Esophagus squamous epithelium (tissue), 5 donors: Measurements from ENCODE around the gene FXYD6. TPM values are rescaled to one million over a fixed set of nuclear protein-coding genes. Genes with fewer than 3 reads are reported as not detected.

Experiments used
- DNase-seq: peaks from one replicate; lab custom pipeline; 2025; lab: John Stamatoyannopoulos, UW
- H3K27ac ChIP-seq, 4 donors: fragments of 200-600 bp; sonication (generic); one replicate each; pipeline ENCODE4 v1.5.1; 2016 to 2019; ENCODE audit warnings: mild to moderate bottlenecking in 1 of 4
- H3K27me3 ChIP-seq, 4 donors: fragments of 200-600 bp; sonication (generic); 1 replicate in 3 of 4; 2 replicates in 1 of 4; pipeline versions ENCODE4 v1.5.1 to v1.6.0; 2017 to 2021; ENCODE audit warnings: antibody characterized with exemption in 1 of 4
- H3K36me3 ChIP-seq, 3 donors: fragments of 200-600 bp; sonication (generic); one replicate each; pipeline ENCODE4 v1.5.1; 2016 to 2019
- H3K4me1 ChIP-seq, 3 donors: fragments of 200-600 bp; sonication (generic); one replicate each; pipeline ENCODE4 v1.5.1; 2017 to 2019
- H3K4me3 ChIP-seq, 4 donors: fragments of 200-600 bp; sonication (generic); 1 replicate in 3 of 4; 2 replicates in 1 of 4; pipeline ENCODE4 v1.5.1; 2016 to 2019; ENCODE audit warnings: mild to moderate bottlenecking in 2 of 4, moderate library complexity in 1 of 4
- H3K9me3 ChIP-seq, 3 donors: fragments of 200-600 bp; sonication (generic); one replicate each; pipeline ENCODE4 v1.5.1; 2016 to 2019
- CTCF ChIP-seq, 6 experiments: fragments of 450-650 bp in 4 of 6; fragments of 200-600 bp in 2 of 6; sonication (generic) in 2 of 6; IDR thresholded peaks; one replicate each; pipeline ENCODE4 v1.5.1; 2016 to 2019; ENCODE audit warnings: antibody characterized with exemption in 6 of 6, mild to moderate bottlenecking in 4 of 6, moderate library complexity in 4 of 6
- POLR2A ChIP-seq, 4 donors: fragments of 450-650 bp; IDR thresholded peaks; one replicate each; pipeline ENCODE4 v1.6.1; 2017; ENCODE audit warnings: antibody characterized with exemption in 4 of 4, mild to moderate bottlenecking in 4 of 4, moderate library complexity in 3 of 4
- WGBS, 2 donors: methylation state at CpG; one replicate each; pipeline ENCODE4 v1.1.5; 2018; 5-methylcytosine and 5-hydroxymethylcytosine counted together
- intact Hi-C: fragments of 100-400 bp; cut with DNase I; formaldehyde crosslinking; loops from one replicate; pipeline ENCODE4 v1.15.0; 2022
- total RNA-seq, 4 donors: library from RNA; depleted of rRNA; stranded (reverse); fragments of >200 nt; gene quantifications; one replicate each; pipeline ENCODE4 v1.1.0, GENCODE V29; 2016
- donor health status: DM: yes; HTN: yes; CAD: no.

FXYD6 gene
- total RNA-seq, 4 donors from 2014 or later = 0.61 to 27.7 (median 2.1) TPM

DNA sequence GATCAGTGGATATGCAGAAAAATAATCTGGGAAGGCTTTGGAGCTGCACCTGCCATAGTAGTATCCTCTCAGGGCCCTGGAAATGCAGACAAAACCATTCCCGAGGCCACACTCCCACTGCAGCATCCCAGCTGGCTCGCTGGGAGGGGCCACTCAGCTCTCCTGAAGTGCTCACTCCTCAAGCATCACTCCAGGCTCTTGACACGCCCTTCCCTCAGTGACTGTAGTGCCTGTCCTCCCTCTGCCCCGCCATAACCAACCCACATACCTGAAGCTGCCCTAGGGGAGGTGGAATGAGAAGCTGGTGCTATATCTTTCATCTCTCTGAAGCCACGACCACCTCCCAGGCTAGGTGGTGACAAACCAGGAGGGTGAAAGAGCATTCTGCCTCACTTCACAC is 84.2 kb downstream of the FXYD6 start:
- Histone ChIP-seq H3K27me3 (peaks cover 9 to 94% (median 17%) of the 10 kb centered on the region in 4 donors), H3K27ac (no peak overlapping the region), H3K36me3 (no peaks in the 10 kb centered on the region), H3K4me1 (peaks cover 11 to 24% (median 20%) of the 10 kb centered on the region in 3 donors), H3K9me3 (no peaks in the 10 kb centered on the region), H3K4me3 (no peak overlapping the region)
- DNase-seq = no peak
- TF ChIP-seq POLR2A (IDR thresholded peaks at IDR 0.05) = no peak
- TF ChIP-seq CTCF (IDR thresholded peaks at IDR 0.05) = no peak
- intact Hi-C loops = no loop called here
- 53 to 68% methylated on average over 2 to 3 of the region's 5 CpGs for WGBS, 2 donors

DNA sequence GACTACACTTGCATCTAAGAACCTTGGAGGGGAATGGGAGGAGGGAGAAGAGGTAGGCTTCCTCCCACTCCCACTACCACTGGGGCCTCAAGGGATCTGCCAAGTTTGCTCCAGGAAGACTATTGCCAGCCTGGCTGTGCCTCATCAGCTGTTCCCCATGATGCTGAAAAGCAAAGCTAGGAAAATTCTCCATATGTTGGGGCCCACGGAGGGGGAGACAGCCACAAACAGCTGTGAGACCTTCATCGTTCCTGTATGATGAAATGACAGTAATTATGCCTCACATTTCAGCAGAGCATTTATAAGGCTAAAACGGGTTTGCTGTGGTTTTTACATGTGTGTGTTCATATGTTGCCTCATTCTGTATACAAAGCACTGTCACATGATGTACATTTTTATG is 86.2 kb downstream of the FXYD6 start:
- no peak for TF ChIP-seq POLR2A (IDR thresholded peaks at IDR 0.05)
- TF ChIP-seq CTCF (IDR thresholded peaks at IDR 0.05) = no peak
- 41 to 59% methylated on average over 3 of the region's 3 CpGs for WGBS, 2 donors
- DNase-seq = no peak

GRCh38 chr11:117789241-117789640 is 87.2 kb downstream of the FXYD6 start:
- no peak overlapping the region for H3K4me3 ChIP-seq
- intact Hi-C loops = no loop called here
- TF ChIP-seq CTCF (IDR thresholded peaks at IDR 0.05) (no peak), POLR2A (IDR thresholded peaks at IDR 0.05) (no peak)
- H3K9me3 ChIP-seq = no peaks in the 10 kb centered on the region
- H3K27ac ChIP-seq = no peak overlapping the region
- H3K27me3 ChIP-seq = peaks cover 0 to 94% (median 0%) of the 10 kb centered on the region in 4 donors
- WGBS, 2 donors = 79 to 83% methylated on average over 1 to 3 of the region's 4 CpGs
- DNase-seq = no peak
- H3K4me1 ChIP-seq = no peaks in the 10 kb centered on the region
- no peaks in the 10 kb centered on the region for H3K36me3 ChIP-seq

More for the DNA sequence above, 86.2 kb downstream of the FXYD6 start:
- peaks cover 0 to 4% (median 1%) of the 10 kb centered on the region in 3 donors for H3K4me1 ChIP-seq
- H3K27me3 ChIP-seq = peaks cover 0 to 94% (median 6%) of the 10 kb centered on the region in 4 donors
- intact Hi-C loops = no loop called here
- no peaks in the 10 kb centered on the region for H3K9me3 ChIP-seq
- no peak overlapping the region for H3K4me3 ChIP-seq
- H3K27ac ChIP-seq = no peak overlapping the region
- H3K36me3 ChIP-seq = no peaks in the 10 kb centered on the region

Other genes with a start within 250 kb of the FXYD6 start
- under 1 TPM in 2 of 4 donors, not detected in 2; 0.04 to 0.19 TPM for gene DSCAML1, start 79.4 kb downstream of the FXYD6 start, total RNA-seq
- under 1 TPM in 2 of 4 donors, not detected in 2; 0.19 to 0.95 TPM for gene FXYD2, start 51.9 kb downstream of the FXYD6 start, total RNA-seq
- gene TMPRSS13, start 52.7 kb upstream of the FXYD6 start, total RNA-seq = 10 to 100 TPM; 11.1 to 31.7 (median 21.0) TPM
- 10 to 100 TPM in 2 of 4 donors, 1 to 10 TPM in 2; 2.2 to 21.2 (median 11.3) TPM for gene IL10RA, start 109.7 kb upstream of the FXYD6 start, total RNA-seq
- gene TMPRSS4, start 200.4 kb upstream of the FXYD6 start, total RNA-seq = 100 to 1,000 TPM; 142 to 197 (median 161) TPM
- gene SMIM35, start 210.3 kb upstream of the FXYD6 start, total RNA-seq = not detected